ENCODE data around the gene C5AR2.
A peak's percentile ranks its signal among the peaks of the same experiment; 100 is the strongest.

Gene C5AR2

DNA sequence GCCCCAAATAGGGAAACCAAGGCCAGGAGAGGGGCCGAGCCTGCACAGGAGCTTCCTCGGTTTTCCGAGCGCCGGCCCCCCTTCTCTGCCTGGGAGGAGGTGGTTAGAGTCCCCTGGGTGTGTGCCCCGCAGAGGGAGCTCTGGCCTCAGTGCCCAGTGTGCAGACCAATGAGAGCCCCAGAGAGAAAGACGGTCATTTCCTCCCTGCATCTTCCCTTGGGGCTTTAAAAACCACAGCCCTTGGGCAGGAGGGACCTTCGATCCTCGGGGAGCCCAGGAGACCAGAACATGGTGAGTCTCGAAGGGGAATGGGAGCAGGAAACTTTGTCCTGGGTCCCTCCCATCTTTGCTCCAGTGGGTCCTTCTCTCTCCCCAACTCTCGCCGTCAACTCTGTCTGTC, 22.4 kb upstream of the C5AR2 start, which contains the start of gene C5AR1:
TSS of gene C5AR1 (plus strand) at position 254 of the 400 bp plus-strand sequence. CDS start at position 289, 35 bp downstream.
- peaks cover 0 to 2% of the 10 kb centered on the region in 2 donors for H3K27me3 ChIP-seq (ENCODE audit: control insufficient read depth in 2 of 2, insufficient read depth in 2 of 2, low read length in 2 of 2)
- no peaks in the 10 kb centered on the region for H3K36me3 ChIP-seq (ENCODE audit: control insufficient read depth in 2 of 2, insufficient read depth in 2 of 2, low read length in 2 of 2)
- no peaks in the 10 kb centered on the region for H3K4me1 ChIP-seq (ENCODE audit: control insufficient read depth in 2 of 2, insufficient read depth in 2 of 2, low read length in 2 of 2)
- no peaks in the 10 kb centered on the region for H3K9me3 ChIP-seq (ENCODE audit: control insufficient read depth in 2 of 2, low read length in 2 of 2)
- no peak within 1 kb of the TSS for H3K27ac ChIP-seq (ENCODE audit: low read depth in 2 of 2, low read length in 2 of 2)
- no peak within 1 kb of the TSS for H3K9ac ChIP-seq (ENCODE audit: low read depth in 1 of 2, low read length in 2 of 2)
- peak within 1 kb of the TSS in 1 of 2 donors; percentile 28 for H3K4me3 ChIP-seq (ENCODE audit: low read length in 2 of 2)

DNA sequence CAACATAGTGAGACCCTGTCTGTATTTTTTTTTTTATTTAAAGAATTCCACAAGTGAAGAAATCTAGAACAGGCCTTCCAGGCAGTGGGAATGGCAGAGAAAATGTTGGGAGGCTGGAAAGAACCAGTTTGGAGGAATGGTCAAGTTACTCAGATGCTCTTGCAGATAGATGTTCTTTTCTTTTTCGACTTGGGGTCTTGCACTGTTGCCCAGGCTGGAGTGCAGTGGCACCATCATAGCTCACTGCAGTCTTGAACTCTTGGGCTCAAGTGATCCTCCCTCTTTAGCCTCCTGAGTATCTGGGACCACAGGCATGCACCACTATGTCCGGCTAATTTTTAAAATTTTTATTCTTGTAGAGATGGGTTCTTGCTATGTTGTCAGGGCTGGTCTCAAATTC, 21.7 kb upstream of the C5AR2 start:
- H3K9me3 ChIP-seq (ENCODE audit: control insufficient read depth in 2 of 2, low read length in 2 of 2): no peaks in the 10 kb centered on the region
- no peak overlapping the region for H3K27ac ChIP-seq (ENCODE audit: low read depth in 2 of 2, low read length in 2 of 2)
- H3K36me3 ChIP-seq (ENCODE audit: control insufficient read depth in 2 of 2, insufficient read depth in 2 of 2, low read length in 2 of 2): no peaks in the 10 kb centered on the region
- peaks cover 0 to 2% of the 10 kb centered on the region in 2 donors for H3K27me3 ChIP-seq (ENCODE audit: control insufficient read depth in 2 of 2, insufficient read depth in 2 of 2, low read length in 2 of 2)
- H3K4me1 ChIP-seq (ENCODE audit: control insufficient read depth in 2 of 2, insufficient read depth in 2 of 2, low read length in 2 of 2): no peaks in the 10 kb centered on the region
- no peak overlapping the region for H3K9ac ChIP-seq (ENCODE audit: low read depth in 1 of 2, low read length in 2 of 2)
- no peak overlapping the region for H3K4me3 ChIP-seq (ENCODE audit: low read length in 2 of 2)

DNA sequence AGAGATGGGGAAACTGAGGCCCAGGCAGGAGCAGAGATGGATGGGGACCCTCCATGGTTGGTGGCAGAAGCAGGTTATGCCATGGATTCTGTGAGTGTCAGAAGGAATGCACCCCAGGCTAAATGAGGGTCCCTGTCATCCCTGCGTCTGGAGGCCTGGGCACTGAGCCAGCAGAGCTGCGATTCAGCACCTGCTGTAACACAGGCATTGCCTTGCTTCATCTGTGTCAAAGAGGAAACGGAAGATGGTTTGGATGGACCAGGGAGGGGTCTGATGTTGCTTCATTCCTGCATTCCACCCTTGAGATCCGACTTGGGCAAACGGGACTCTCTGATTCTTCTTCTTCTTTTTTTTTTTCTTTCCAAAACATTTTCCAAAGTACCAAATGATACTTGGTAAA, 21.2 kb upstream of the C5AR2 start:
- H3K9ac ChIP-seq (ENCODE audit: low read depth in 1 of 2, low read length in 2 of 2): no peak overlapping the region
- H3K4me3 ChIP-seq (ENCODE audit: low read length in 2 of 2): no peak overlapping the region
- H3K4me1 ChIP-seq (ENCODE audit: control insufficient read depth in 2 of 2, insufficient read depth in 2 of 2, low read length in 2 of 2): no peaks in the 10 kb centered on the region
- H3K9me3 ChIP-seq (ENCODE audit: control insufficient read depth in 2 of 2, low read length in 2 of 2): no peaks in the 10 kb centered on the region
- H3K27me3 ChIP-seq (ENCODE audit: control insufficient read depth in 2 of 2, insufficient read depth in 2 of 2, low read length in 2 of 2): peaks cover 0 to 2% of the 10 kb centered on the region in 2 donors
- H3K36me3 ChIP-seq (ENCODE audit: control insufficient read depth in 2 of 2, insufficient read depth in 2 of 2, low read length in 2 of 2): no peaks in the 10 kb centered on the region
- H3K27ac ChIP-seq (ENCODE audit: low read depth in 2 of 2, low read length in 2 of 2): no peak overlapping the region

DNA sequence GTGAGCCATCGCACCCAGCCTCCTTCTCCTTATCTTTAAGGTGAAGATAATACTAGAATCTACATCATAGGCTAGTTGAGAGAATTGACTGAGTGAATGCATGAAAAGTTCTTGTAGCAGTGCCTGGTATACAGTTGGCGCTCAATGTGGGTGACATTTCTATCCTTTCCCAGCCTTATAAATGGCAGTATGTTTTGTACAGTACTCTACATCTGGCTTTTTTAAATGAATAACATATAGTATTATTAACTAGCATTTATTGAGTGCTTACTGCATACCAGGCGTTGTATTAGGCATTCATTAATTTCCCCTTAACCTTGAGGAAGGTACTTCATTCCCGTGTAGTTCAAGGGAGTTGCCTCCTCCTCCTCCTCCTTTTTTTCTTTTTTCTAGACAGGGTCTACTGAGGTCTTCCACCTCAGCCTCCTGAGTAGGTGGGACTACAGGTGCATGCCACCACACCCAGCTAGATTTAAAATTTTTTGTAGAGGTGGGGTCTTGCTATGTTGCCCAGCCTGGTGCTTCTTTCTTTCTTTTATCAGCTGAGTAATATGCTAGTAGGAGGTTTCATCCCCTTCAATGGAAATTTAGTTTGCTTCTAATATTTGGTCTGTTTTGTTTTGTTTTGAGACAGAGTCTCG, 19.5 kb upstream of the C5AR2 start:
- H3K4me1 ChIP-seq (ENCODE audit: control insufficient read depth in 2 of 2, insufficient read depth in 2 of 2, low read length in 2 of 2): no peaks in the 10 kb centered on the region
- H3K9me3 ChIP-seq (ENCODE audit: control insufficient read depth in 2 of 2, low read length in 2 of 2): no peaks in the 10 kb centered on the region
- H3K36me3 ChIP-seq (ENCODE audit: control insufficient read depth in 2 of 2, insufficient read depth in 2 of 2, low read length in 2 of 2): no peaks in the 10 kb centered on the region
- H3K9ac ChIP-seq (ENCODE audit: low read depth in 1 of 2, low read length in 2 of 2): no peak overlapping the region
- H3K27me3 ChIP-seq (ENCODE audit: control insufficient read depth in 2 of 2, insufficient read depth in 2 of 2, low read length in 2 of 2): peaks cover 0 to 2% of the 10 kb centered on the region in 2 donors
- no peak overlapping the region for H3K27ac ChIP-seq (ENCODE audit: low read depth in 2 of 2, low read length in 2 of 2)
- H3K4me3 ChIP-seq (ENCODE audit: low read length in 2 of 2): no peak overlapping the region

DNA sequence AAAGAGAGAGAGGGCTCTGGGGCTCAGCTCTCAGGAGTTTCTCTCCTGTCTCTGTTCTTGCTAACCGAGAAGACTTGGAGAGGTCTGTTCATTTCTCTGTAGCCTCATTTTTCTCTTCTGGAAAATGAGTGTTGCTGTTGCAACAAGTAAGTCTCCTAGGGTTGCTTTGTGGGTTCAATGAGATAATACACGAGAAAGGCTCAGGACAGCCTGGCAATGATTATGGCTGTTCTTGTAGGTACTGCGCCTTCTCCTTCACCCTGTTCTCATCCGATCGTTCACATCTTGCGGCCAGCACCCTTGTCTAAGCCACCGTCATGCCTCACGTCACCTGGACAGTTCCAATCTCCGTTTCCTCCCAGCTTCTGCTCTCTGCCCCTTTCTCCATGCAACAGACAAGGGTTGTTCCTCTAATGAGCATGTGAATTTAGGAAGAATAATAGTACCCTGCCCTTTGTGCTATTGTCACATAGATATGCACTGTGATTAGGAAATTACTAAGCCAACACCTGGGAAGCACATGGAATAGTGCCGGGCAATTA, 18.1 kb upstream of the C5AR2 start:
- Histone ChIP-seq H3K9me3 (ENCODE audit: control insufficient read depth in 2 of 2, low read length in 2 of 2) (no peaks in the 10 kb centered on the region), H3K4me1 (ENCODE audit: control insufficient read depth in 2 of 2, insufficient read depth in 2 of 2, low read length in 2 of 2) (no peaks in the 10 kb centered on the region), H3K27ac (ENCODE audit: low read depth in 2 of 2, low read length in 2 of 2) (no peak overlapping the region), H3K9ac (ENCODE audit: low read depth in 1 of 2, low read length in 2 of 2) (no peak overlapping the region), H3K36me3 (ENCODE audit: control insufficient read depth in 2 of 2, insufficient read depth in 2 of 2, low read length in 2 of 2) (no peaks in the 10 kb centered on the region), H3K27me3 (ENCODE audit: control insufficient read depth in 2 of 2, insufficient read depth in 2 of 2, low read length in 2 of 2) (peaks cover 0 to 2% of the 10 kb centered on the region in 2 donors), H3K4me3 (ENCODE audit: low read length in 2 of 2) (no peak overlapping the region)

DNA sequence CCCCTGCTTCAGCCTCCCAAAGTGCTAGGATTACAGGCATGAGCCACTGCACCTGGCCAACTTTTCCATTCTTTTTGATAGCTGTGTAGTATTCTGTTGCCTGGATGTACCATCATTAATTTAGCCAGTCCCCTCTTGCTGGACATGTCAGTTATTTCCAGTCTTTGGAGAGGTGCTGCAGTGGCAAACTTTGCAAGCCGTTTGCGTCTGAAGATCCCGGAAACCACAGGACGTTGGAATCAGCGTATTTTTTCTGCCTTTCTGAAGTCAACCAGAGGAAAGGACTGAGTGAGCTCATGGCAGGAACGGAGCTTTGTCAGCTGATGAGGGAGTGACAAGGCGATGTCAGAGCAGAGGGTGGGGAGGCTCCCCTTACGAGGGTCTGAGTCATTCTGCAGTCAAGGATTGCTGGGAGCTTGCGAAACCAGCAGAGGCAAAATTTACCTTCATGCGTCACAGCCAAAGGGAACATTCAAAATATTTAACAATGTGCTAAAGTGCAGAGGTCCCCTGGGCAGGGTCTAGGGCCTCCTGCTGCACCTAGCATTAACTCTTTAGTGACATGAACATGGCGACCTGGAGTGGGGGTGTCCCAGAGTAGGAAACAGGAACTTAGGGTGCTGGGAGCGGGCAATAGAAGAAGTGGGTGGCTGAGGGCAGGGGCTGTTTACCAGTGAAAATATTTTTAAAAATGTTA, 16.7 kb upstream of the C5AR2 start:
- H3K27ac ChIP-seq (ENCODE audit: low read depth in 2 of 2, low read length in 2 of 2): no peak overlapping the region
- peaks cover 0 to 2% of the 10 kb centered on the region in 2 donors for H3K27me3 ChIP-seq (ENCODE audit: control insufficient read depth in 2 of 2, insufficient read depth in 2 of 2, low read length in 2 of 2)
- H3K36me3 ChIP-seq (ENCODE audit: control insufficient read depth in 2 of 2, insufficient read depth in 2 of 2, low read length in 2 of 2): no peaks in the 10 kb centered on the region
- H3K4me3 ChIP-seq (ENCODE audit: low read length in 2 of 2): no peak overlapping the region
- no peak overlapping the region for H3K9ac ChIP-seq (ENCODE audit: low read depth in 1 of 2, low read length in 2 of 2)
- no peaks in the 10 kb centered on the region for H3K9me3 ChIP-seq (ENCODE audit: control insufficient read depth in 2 of 2, low read length in 2 of 2)
- H3K4me1 ChIP-seq (ENCODE audit: control insufficient read depth in 2 of 2, insufficient read depth in 2 of 2, low read length in 2 of 2): no peaks in the 10 kb centered on the region

DNA sequence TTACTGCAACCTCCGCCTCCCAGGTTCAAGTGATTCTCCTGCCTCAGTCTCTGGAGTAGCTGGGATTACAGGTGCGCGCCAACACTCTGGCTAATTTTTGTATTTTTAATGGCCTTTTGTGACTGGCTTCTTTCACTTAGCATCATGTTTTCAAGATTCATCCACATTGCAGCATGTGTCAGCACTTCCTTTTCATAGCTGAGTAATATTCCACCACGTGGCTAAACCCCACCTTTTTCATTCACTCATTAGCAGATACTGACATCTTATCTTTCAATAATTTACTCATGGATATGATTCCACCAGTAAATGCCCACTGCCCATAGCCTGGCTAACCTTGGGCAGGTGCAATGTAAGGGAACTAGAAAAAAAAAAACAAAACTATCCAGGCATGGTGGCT, 15.5 kb upstream of the C5AR2 start:
- Histone ChIP-seq H3K4me3 (ENCODE audit: low read length in 2 of 2) (no peak overlapping the region), H3K9ac (ENCODE audit: low read depth in 1 of 2, low read length in 2 of 2) (no peak overlapping the region), H3K27ac (ENCODE audit: low read depth in 2 of 2, low read length in 2 of 2) (no peak overlapping the region), H3K4me1 (ENCODE audit: control insufficient read depth in 2 of 2, insufficient read depth in 2 of 2, low read length in 2 of 2) (no peaks in the 10 kb centered on the region), H3K9me3 (ENCODE audit: control insufficient read depth in 2 of 2, low read length in 2 of 2) (no peaks in the 10 kb centered on the region), H3K27me3 (ENCODE audit: control insufficient read depth in 2 of 2, insufficient read depth in 2 of 2, low read length in 2 of 2) (no peaks in the 10 kb centered on the region), H3K36me3 (ENCODE audit: control insufficient read depth in 2 of 2, insufficient read depth in 2 of 2, low read length in 2 of 2) (no peaks in the 10 kb centered on the region)

DNA sequence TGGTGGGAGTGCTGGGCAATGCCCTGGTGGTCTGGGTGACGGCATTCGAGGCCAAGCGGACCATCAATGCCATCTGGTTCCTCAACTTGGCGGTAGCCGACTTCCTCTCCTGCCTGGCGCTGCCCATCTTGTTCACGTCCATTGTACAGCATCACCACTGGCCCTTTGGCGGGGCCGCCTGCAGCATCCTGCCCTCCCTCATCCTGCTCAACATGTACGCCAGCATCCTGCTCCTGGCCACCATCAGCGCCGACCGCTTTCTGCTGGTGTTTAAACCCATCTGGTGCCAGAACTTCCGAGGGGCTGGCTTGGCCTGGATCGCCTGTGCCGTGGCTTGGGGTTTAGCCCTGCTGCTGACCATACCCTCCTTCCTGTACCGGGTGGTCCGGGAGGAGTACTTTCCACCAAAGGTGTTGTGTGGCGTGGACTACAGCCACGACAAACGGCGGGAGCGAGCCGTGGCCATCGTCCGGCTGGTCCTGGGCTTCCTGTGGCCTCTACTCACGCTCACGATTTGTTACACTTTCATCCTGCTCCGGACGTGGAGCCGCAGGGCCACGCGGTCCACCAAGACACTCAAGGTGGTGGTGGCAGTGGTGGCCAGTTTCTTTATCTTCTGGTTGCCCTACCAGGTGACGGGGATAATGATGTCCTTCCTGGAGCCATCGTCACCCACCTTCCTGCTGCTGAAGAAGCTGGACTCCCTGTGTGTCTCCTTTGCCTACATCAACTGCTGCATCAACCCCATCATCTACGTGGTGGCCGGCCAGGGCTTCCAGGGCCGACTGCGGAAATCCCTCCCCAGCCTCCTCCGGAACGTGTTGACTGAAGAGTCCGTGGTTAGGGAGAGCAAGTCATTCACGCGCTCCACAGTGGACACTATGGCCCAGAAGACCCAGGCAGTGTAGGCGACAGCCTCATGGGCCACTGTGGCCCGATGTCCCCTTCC, 11.8 kb upstream of the C5AR2 start:
- Histone ChIP-seq H3K4me1 (ENCODE audit: control insufficient read depth in 2 of 2, insufficient read depth in 2 of 2, low read length in 2 of 2) (no peaks in the 10 kb centered on the region), H3K4me3 (ENCODE audit: low read length in 2 of 2) (no peak overlapping the region), H3K27ac (ENCODE audit: low read depth in 2 of 2, low read length in 2 of 2) (no peak overlapping the region), H3K9me3 (ENCODE audit: control insufficient read depth in 2 of 2, low read length in 2 of 2) (no peaks in the 10 kb centered on the region), H3K27me3 (ENCODE audit: control insufficient read depth in 2 of 2, insufficient read depth in 2 of 2, low read length in 2 of 2) (no peaks in the 10 kb centered on the region), H3K9ac (ENCODE audit: low read depth in 1 of 2, low read length in 2 of 2) (no peak overlapping the region), H3K36me3 (ENCODE audit: control insufficient read depth in 2 of 2, insufficient read depth in 2 of 2, low read length in 2 of 2) (no peaks in the 10 kb centered on the region)

DNA sequence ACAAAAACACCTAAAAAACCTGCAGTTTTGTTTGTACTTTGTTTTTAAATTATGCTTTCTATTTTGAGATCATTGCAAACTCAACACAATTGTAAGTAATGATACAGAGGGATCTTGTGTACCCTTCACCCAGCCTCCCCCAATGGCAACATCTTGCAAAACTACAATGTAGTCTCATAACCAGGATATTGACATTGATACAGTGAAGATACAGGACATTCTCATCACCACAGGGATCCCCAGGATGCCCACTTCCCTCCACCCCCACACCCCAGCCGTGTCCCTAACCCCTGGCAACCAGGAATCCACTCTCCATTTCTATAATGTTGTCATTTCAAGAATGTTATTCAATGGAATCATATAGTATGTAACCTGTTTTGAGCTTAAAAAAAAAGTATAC, 10.3 kb upstream of the C5AR2 start:
- H3K36me3 ChIP-seq (ENCODE audit: control insufficient read depth in 2 of 2, insufficient read depth in 2 of 2, low read length in 2 of 2): no peaks in the 10 kb centered on the region
- no peak overlapping the region for H3K4me3 ChIP-seq (ENCODE audit: low read length in 2 of 2)
- no peaks in the 10 kb centered on the region for H3K4me1 ChIP-seq (ENCODE audit: control insufficient read depth in 2 of 2, insufficient read depth in 2 of 2, low read length in 2 of 2)
- no peak overlapping the region for H3K9ac ChIP-seq (ENCODE audit: low read depth in 1 of 2, low read length in 2 of 2)
- H3K27ac ChIP-seq (ENCODE audit: low read depth in 2 of 2, low read length in 2 of 2): no peak overlapping the region
- H3K9me3 ChIP-seq (ENCODE audit: control insufficient read depth in 2 of 2, low read length in 2 of 2): no peaks in the 10 kb centered on the region
- no peaks in the 10 kb centered on the region for H3K27me3 ChIP-seq (ENCODE audit: control insufficient read depth in 2 of 2, insufficient read depth in 2 of 2, low read length in 2 of 2)

DNA sequence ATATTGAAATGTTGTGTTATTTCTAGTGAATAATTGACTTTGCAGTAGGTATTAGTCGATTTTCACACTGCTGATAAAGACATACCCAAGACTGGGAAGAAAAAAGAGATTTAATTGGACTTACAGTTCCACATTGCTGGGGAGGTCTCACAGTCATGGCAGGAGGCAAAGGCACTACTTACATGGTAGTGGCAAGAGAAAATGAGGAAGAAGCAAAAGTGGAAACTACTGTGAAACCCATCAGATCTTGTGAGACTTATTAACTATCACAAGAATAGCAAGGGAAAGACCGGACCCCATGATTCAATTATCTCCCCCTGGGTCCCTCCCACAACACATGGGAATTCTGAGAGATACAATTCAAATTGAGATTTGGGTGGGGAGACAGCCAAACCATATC, 9.9 kb upstream of the C5AR2 start:
- H3K9me3 ChIP-seq (ENCODE audit: control insufficient read depth in 2 of 2, low read length in 2 of 2): no peaks in the 10 kb centered on the region
- H3K4me1 ChIP-seq (ENCODE audit: control insufficient read depth in 2 of 2, insufficient read depth in 2 of 2, low read length in 2 of 2): no peaks in the 10 kb centered on the region
- H3K27ac ChIP-seq (ENCODE audit: low read depth in 2 of 2, low read length in 2 of 2): no peak overlapping the region
- H3K36me3 ChIP-seq (ENCODE audit: control insufficient read depth in 2 of 2, insufficient read depth in 2 of 2, low read length in 2 of 2): no peaks in the 10 kb centered on the region
- H3K27me3 ChIP-seq (ENCODE audit: control insufficient read depth in 2 of 2, insufficient read depth in 2 of 2, low read length in 2 of 2): no peaks in the 10 kb centered on the region
- H3K9ac ChIP-seq (ENCODE audit: low read depth in 1 of 2, low read length in 2 of 2): no peak overlapping the region
- no peak overlapping the region for H3K4me3 ChIP-seq (ENCODE audit: low read length in 2 of 2)
